ENCODE measurements around the gene KLHL34. TPM values are rescaled to one million over a fixed set of nuclear protein-coding genes. Genes with fewer than 3 reads are reported as not detected.

The KLHL34 gene, protein sequence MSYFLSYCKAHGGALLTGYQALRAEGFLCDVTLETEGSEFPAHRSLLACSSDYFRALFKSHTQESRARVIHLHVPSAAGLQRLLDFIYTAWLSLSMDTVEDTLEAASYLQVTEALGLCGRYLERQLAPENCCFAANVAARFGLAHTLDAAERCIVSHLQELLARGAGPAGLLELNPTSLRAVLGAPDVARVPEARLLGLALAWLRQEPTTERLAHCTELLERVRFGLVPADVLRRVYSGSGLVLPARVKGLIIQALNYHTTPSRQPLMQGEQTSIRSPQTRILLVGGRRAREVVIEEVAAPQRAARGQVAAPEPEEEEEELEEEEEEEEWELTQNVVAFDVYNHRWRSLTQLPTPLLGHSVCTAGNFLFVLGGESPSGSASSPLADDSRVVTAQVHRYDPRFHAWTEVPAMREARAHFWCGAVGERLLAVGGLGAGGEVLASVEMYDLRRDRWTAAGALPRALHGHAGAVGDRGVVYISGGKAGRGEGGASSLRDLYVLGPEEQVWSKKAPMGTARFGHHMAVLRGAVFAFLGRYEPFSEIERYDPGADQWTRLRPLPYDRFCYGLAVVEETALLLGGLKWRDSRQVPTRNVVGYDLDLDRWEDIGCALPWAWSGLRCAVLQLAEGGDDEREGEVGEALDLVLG
- not detected for polyA plus RNA-seq (2013, experiment 1 of 2; ENCODE audit: insufficient read length)
- not detected for polyA plus RNA-seq (2013, experiment 2 of 2; ENCODE audit: insufficient read length)

- DNase-seq: no peak
Observed at GRCh38 chrX:21658152-21658737, at the start of gene KLHL34. TSS of gene KLHL34 (minus strand) at chrX:21658330. CDS start at chrX:21657788, 542 bp downstream.

DNA sequence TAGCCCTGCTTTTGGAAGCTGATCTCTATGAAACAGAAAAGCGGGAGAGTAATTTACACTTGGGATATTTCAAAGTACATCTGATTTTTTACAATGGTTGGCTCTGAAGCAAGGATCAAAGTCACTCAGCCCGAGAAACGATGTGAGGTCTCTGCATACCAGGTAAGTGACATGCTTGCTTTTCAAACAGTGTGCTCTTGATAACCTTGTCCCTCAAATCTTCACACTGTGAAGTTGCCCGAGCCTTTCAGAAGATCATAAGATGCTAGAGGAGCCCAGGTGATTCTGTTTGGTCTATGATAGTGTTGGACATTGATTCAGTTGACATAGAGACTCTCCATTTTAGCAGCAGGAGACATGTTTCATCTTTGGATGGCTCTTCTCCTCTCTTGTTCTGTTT is 47.1 kb upstream of the KLHL34 start:
- no peak for DNase-seq

GRCh38 chrX:21702725-21703124 is 44.6 kb upstream of the KLHL34 start:
- no peak for DNase-seq

DNA sequence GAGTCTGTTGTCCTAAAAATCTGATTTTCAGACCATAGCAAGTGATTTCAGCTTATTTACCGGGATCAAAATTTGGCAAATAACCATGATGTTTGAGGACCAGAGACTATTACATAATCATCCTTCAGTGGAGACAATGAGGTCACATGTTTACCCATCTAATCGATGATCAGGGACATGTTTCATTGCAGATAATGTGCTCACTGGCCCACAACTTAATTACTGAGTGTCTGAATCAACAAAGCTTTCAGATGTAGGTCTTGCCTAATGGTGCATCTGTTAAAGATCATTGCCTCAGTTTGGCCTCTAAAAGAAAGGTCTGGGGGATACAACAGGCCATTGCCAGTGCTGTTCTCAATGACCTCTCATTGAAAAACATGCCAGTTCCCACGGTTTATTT is 42.8 kb upstream of the KLHL34 start:
- no peak for DNase-seq

GRCh38 chrX:21700275-21700674 is 42.1 kb upstream of the KLHL34 start:
- DNase-seq: no peak

- peak; percentile 75 for DNase-seq
Observed at GRCh38 chrX:21699136-21699535, 41.0 kb upstream of the KLHL34 start.

DNA sequence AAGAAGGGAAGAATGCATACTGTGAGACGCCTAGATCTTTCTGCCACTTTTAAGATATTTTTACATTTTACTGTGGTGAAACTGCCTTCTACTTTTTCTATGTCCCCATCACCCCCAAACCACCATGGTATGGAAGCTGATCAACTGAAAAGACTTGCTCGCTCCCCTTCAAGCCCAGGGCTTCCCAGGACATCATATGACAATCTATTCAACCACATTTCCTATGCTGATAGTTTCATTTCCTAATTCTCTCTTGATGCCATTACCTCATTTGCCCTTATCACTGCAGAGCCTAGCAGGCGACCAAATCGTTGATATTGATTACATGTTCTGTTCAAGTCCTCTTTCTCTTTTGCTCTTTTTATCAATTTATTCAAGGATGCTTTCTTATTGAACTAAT is 40.1 kb upstream of the KLHL34 start:
- DNase-seq: no peak

DNA sequence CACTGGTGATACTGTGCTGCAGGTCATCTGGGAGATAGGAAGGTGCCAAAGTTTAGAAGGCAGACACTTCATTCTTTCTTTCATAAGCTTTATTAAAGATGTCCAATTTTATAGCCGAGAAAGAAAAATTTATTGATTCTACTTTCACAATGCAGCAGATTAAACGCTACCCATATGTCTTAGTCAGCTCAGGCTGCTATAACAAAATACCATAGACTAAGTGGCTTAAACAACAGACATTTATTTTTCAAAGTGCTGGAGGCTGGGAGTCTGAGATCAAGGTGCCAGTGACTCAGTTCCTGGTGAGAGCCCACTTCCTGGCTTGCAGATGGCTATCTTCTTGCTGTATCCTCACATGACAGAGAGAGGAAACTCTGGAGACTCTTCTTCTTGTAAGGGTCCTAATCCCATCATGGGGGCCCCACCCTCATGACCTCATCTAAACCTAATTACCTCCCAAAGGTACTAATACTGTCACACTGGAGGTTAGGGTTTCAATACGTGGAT is 33.4 kb upstream of the KLHL34 start:
- DNase-seq: no peak

DNA sequence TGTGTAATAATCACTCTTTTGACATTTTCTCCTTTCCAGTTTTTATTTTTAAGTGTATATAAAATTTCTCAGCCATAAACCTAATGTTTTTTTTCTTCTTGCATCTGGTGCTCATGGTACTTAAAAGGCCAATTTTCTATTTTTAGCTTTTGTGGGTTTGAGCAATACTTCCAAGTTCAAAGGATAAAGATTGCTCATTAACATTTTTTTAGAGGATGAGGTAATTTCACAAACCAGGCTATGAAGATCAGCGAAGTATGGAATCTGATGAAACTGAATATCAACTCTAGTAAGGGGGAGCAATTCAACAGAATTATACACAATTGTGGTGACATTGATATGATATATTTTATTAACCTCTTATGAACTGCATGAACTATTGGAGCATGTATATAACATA is 25.8 kb upstream of the KLHL34 start:
- peak; percentile 60 for DNase-seq

DNA sequence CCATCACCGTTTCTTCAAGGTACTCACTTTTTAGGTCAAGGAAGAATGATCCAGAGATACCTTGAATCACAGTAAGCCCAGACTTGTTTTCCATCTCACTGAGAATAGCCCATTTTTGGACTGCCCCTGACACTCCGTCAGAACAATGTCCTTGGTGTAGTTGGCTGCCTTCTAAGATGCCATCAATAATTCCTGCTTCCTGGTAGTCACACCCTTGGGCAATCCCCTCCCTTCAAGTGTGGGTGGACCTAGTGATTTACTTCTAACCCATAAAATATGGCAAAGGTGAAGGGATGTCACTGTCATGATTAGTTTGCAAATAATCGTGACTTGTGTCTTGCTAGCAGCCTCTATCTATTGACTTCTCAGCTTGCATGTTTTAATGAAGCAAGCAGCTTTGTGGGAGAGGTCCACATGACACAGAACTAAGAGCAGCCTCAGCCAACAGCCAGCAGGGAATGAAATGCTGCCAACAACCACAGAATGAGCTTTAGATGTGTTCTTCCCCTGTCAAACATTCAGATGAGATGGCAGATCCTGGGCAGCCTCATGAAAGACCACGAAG is 20.0 kb upstream of the KLHL34 start:
- no peak for DNase-seq

DNA sequence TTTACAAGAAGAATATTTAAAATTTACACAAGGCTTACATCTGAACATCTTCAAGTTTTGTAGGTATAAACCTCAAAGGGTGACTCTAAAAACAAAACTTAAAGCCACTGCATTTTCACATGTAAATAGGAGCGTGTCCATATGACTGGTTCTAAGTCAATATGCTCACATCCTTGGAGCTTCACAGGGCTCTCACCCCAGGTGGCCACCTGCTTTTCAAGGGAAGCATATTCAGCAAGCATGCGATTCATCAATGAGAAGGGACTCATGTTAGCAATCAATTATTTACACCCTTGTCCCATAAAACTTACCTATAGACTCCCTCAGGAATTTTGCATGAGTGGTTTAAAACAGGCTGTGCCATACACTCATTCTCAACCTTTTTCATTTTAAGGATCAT is 17.8 kb upstream of the KLHL34 start:
- DNase-seq: no peak

DNA sequence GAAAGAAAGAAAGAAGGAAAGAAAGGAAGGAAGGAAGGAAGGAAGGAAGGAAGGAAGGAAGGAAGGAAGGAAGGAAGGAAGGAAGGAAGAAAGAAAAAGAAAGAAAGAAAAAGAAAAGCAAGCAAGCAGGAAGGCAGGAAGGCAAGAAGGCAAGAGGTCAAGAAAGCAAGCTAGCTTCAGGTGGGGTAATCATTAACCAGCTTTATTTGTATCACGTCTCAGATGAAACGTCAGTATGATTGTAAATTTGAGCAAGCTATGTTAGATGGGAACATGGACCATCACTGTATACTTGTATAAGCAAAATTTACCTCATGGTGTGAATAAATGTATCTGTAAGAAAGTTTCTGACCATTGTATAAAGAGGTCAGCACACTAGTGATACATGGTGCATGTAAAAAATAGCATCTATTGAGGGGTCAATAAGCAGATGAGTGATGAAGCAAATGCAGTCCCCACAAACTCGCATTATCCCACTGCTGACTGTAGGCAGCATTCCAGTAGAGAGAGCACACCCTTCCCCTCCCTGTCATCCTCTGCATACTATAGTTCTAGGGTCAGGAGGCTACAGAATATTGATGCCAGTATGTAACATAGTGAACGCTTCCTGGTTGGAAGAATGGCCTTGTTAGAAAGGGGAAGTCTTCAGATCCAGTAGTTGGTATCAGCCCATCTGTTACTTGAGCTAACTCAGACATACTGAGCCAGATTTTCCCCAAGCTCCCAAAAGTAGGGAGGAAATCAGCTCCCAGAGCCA is 16.5 kb upstream of the KLHL34 start:
- DNase-seq: no peak

DNA sequence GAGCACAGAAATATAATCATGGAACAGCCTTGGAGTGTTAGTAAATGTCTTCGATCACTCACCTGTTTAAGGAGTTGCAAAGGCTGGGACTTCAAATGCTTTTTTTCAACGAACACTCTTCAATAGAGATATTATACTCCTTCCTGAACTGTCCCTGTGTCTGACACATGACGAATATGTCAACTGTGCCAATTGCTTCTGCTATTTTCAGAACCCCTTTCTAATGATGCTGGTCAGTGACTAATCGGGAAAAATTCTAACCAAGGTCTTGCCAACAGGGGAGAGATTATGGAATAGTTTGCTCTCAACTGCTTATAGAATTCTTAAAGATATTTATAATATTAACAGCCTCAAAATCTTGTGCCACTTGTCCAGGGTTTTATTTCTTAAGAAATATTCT is 8.5 kb upstream of the KLHL34 start:
- peak; percentile 71 for DNase-seq

GRCh38 chrX:21666252-21666651 is 8.1 kb upstream of the KLHL34 start:
- no peak for DNase-seq

- no peak for DNase-seq
Observed at GRCh38 chrX:21662761-21663160, 4.6 kb upstream of the KLHL34 start.

- peak; percentile 39 for DNase-seq
Observed at GRCh38 chrX:21661316-21661715, 3.2 kb upstream of the KLHL34 start.

GRCh38 chrX:21660156-21660555 is 2.0 kb upstream of the KLHL34 start:
- no peak for DNase-seq

DNA sequence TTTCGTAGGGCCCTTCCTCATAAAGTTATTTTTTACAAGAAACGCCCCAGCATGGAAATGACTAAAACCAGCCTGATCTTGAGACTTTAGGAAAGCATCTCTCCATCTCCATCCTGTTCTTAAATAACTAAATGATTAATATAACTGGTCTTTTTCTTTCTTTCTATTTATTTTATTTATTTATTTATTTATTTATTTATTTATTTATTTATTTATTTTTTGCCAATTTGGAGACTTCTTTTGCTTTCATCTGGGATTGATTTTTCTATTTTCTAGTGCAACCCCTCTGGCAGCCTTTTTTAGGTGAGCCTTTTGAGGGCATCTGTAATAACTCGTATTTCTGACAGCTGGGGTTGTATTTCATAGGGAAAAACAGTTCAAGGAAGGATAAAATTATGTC is 1.2 kb upstream of the KLHL34 start:
- DNase-seq: no peak

DNA sequence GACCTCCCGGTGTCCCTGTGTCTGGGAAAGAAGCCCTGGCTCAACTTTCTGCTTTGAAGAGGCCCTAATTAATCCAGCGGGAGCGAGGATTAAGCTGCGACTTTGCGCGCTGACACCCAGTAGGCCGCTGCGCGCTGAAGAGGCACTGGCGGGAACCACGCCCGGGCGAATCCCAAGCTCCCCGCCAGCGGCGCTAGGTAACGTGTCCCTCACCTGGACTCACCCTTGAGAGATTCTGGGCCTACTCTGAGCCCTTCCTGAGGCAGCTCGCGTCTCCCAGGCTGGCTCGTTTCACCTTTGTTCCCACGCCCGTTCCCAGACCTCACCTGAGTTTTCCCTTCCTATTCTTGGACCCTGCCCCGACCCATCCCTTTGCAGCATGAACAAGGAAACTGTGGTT is 616 bp upstream of the KLHL34 start:
- no peak for DNase-seq

DNA sequence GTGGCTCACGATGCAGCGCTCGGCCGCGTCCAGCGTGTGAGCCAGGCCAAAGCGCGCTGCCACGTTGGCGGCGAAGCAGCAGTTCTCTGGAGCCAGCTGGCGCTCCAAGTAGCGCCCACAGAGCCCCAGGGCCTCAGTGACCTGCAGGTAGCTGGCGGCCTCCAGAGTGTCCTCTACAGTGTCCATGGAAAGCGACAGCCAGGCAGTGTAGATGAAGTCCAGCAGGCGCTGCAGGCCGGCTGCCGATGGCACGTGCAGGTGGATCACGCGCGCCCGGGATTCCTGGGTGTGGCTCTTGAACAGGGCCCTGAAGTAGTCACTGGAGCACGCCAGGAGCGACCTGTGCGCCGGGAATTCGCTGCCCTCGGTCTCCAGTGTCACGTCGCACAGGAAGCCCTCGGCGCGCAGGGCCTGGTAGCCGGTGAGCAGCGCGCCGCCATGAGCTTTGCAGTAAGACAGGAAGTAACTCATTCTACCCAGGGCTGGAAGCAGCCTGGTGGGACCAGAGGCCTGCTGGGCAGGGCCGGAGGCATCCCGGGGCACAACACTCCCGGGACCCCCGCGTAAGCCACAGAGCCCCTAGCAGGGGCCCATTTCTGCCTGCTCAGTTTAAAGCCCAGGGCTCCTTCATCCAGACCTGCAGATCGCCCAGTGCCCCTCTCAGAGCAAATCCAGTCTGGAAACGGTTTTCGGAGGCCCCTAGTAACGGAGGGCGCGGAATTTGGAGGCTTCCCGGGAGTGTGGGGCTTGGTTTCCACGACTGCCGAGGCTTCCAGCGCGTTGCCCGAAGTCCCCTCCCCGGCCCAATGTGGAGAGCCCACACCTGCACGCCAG is 595 bp downstream of the KLHL34 start:
- DNase-seq: no peak

DNA sequence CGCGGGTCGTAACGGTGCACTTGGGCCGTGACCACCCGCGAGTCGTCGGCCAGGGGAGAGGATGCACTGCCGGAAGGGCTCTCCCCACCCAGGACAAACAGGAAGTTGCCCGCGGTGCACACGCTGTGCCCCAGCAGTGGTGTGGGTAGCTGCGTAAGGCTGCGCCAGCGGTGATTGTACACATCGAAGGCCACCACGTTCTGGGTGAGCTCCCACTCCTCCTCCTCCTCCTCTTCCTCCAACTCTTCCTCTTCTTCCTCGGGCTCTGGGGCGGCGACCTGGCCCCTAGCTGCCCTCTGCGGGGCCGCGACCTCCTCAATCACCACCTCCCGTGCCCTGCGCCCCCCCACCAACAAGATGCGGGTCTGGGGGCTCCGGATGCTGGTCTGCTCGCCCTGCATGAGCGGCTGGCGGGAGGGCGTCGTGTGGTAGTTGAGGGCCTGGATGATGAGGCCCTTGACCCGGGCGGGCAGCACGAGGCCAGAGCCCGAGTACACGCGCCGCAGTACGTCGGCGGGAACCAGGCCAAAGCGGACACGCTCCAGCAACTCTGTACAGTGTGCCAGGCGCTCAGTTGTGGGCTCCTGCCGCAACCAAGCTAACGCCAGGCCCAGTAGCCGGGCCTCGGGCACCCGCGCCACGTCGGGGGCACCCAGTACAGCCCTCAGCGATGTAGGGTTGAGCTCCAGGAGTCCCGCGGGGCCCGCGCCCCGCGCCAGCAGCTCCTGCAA is 1.4 kb downstream of the KLHL34 start:
- no peak for DNase-seq
